ENCODE measurements around the gene MAP7.

DNA sequence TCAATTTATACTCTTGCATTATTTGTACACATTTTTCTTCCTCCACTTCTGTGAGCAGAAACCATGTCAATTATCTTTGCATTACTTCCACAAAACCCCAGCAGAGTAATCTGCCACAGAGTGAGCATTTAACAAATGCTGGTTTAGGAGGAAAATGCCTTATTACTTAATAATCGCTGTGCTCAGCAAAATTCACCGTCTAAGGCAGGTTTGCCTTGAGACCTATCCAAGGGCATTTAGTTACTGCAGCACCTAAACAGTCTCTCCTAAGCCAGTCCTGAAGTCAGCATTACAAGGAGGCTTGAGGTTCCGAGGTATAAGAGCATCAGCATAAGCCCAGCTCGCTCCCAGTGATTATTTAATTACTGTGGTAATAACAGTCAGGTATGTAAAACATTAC lies 28.3 kb downstream of the MAP7 start:
- TF ChIP-seq, protein P1, sequence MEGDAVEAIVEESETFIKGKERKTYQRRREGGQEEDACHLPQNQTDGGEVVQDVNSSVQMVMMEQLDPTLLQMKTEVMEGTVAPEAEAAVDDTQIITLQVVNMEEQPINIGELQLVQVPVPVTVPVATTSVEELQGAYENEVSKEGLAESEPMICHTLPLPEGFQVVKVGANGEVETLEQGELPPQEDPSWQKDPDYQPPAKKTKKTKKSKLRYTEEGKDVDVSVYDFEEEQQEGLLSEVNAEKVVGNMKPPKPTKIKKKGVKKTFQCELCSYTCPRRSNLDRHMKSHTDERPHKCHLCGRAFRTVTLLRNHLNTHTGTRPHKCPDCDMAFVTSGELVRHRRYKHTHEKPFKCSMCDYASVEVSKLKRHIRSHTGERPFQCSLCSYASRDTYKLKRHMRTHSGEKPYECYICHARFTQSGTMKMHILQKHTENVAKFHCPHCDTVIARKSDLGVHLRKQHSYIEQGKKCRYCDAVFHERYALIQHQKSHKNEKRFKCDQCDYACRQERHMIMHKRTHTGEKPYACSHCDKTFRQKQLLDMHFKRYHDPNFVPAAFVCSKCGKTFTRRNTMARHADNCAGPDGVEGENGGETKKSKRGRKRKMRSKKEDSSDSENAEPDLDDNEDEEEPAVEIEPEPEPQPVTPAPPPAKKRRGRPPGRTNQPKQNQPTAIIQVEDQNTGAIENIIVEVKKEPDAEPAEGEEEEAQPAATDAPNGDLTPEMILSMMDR (IDR thresholded peaks at IDR 0.05): no peak
- no peak for TF ChIP-seq POLR2A (IDR thresholded peaks at IDR 0.05)
